NCI-H226 (cell line): Measurements from ENCODE around the gene COL4A2.
A peak's percentile ranks its signal among the peaks of the same experiment; 100 is the strongest.

Source experiments
- DNase-seq: peaks from one replicate; pipeline ENCODE4 v3.0.0-alpha.2; 2015

Gene COL4A2

DNA sequence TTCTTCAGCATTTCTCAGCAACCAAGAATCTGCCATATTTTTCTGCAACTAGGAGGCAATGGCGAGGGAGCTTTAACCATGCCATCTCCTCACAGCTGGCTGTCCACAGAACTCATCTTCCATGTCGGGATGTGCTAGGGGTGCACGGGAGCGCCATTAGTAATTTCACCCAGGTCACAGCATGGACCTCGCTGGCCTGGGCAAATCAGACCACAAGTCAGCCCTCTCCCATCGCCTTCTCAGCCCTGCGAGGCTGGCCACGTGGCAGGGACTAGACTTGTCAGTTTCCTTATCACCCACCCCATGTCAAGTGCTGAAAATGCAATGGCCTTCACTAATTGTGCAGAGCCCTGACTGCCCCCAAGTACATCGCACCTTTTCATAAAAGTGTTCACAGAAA is 15.8 kb upstream of the COL4A2 start:
- no peak for DNase-seq

GRCh38 chr13:110293037-110293436 is 14.0 kb upstream of the COL4A2 start:
- no peak for DNase-seq

DNA sequence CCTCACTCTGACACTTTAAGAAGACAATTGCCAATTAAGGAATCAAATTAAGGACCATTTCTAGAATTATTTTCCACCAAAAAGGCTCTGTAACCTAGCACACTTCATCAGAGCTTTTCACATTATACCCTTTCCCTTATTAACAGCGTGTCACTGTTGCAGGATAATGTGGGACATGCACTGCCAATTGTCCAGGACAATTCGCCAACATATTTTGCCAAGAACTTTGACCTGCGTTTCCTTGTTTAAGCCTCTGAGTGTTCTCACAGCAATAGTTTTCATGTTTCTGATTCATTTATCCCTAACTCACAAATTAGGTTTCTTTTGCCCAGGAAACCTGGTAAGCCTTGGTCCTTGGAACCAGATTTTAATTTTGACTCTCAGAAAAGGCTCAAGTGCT is 13.4 kb upstream of the COL4A2 start:
- no peak for DNase-seq

DNA sequence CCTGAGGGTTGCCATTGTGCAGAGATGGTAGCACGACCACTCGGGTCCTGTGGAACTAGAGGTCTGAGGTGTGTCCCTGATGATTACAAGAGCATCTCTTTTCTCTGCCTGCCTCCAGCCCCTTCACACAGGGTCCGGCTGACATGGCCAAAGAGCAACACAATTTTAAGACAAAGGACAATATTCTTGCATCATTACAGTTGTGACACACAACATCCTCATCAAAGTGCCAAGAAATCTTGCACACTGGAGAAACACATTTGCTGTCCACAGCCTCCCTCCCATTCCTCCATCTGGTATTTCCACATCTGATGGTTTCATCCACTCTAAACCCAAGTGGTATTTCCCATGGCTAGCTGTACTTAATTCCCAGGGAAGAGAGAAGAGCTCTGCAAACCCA is 12.9 kb upstream of the COL4A2 start:
- no peak for DNase-seq

DNA sequence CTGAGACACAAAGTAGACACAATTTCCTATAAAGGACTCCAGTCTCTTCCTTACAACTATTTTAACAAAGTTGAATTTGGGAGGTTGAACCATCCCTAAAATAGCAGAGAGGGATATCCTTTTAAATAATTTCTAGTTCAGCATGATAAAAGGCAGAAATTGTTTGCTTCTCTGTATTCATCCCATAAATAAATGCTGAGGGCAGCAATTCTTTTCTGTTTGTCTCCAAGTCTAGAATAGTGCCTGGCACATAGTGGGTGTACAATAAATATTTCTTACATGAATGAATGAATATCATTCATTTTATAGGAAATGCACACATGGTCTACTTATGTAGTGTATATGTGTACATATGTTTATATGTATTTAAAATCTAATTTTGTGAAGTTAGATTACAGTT is 12.5 kb upstream of the COL4A2 start:
- no peak for DNase-seq

GRCh38 chr13:110297011-110297410 is 10.1 kb upstream of the COL4A2 start:
- no peak for DNase-seq

GRCh38 chr13:110297766-110298504 is 9.1 kb upstream of the COL4A2 start:
- DNase-seq, result no peak

GRCh38 chr13:110298505-110299282 is 8.4 kb upstream of the COL4A2 start:
- DNase-seq, result no peak

- no peak for DNase-seq
Observed at GRCh38 chr13:110299283-110299840, 7.7 kb upstream of the COL4A2 start.

- no peak for DNase-seq
Observed at GRCh38 chr13:110300090-110300815, 6.8 kb upstream of the COL4A2 start.

DNA sequence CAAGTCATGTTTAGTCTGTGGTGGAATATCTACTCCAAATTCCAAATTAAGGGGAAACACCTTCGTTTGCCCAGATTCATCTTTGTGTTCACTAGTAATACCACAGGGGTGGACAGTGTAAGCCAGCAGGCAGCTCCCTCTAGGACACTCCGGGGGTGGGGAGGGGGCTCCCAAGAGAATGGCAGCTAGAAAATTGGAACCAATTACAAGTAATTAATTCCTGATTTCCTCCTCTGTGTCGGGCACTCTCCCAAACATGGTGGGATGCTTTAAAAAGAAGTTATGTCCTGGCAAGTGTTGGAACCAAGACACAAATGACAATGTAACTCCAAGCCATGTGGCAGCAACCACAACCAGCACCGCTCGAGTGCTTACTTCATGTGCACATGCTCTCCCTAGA is 6.0 kb upstream of the COL4A2 start:
- DNase-seq, result no peak

- peak; percentile 94 for DNase-seq
Observed at GRCh38 chr13:110301606-110302553, 5.2 kb upstream of the COL4A2 start.

DNA sequence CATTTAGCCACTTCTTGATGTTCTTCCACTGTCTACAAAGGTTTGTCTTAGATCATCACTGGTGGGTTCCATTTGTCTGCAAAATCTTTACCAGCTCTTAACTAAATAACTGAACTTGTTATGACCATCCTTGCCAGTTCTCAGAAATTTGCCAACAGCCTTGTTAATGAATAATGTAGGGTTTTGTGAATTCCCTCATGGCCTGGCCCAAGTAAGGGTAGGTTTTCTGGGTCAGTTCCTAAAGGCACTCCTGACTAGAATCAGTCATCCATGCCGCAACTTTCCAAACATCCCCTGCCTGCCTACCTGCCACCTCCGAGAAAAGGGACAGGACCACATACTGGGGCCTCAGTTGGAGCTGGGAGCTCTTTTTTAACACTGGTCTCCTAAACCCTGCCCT is 4.1 kb upstream of the COL4A2 start:
- no peak for DNase-seq

DNA sequence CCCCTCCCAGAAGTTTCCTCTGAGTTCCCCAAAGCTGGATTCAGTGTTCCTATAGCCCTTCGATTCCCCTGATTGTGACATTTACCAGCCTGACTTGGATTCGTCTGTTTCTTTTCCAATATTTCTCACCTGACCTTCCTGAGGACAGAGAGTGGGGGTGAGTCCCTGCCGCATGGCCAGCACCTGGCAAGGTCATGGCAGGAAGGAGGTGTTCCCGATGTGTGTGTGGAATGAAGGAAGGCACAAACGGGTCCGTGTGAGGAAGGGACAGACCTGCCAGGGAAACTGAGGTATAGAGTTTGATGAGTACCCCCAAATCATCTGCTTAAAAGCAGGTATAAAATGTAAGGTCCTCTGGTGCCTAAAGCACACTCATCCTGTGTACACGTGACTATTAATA is 3.4 kb upstream of the COL4A2 start:
- DNase-seq, result no peak

- DNase-seq, result no peak
Observed at GRCh38 chr13:110304256-110304655, 2.8 kb upstream of the COL4A2 start.

GRCh38 chr13:110305001-110305400 is 2.1 kb upstream of the COL4A2 start:
- DNase-seq, result no peak

GRCh38 chr13:110305544-110305943 is 1.5 kb upstream of the COL4A2 start:
- no peak for DNase-seq

DNA sequence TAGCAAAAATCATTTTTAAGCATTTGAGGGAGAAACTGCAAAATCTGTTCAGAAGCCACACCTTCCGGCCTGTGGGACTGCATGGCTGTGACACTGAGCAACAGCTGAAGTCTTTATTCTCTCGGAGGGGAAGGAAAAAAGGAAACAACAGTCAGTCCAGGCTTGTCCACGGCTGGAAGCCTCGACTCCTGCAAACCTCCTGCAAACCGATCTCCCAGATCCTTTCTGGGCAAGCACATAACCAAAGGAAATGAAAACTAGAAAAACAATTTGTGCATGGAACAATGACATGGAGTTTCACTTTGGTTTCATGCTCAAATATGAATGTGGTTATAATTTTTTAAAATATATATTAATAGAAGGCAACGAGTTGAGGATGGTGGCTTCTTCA is 1.1 kb upstream of the COL4A2 start:
- no peak for DNase-seq

- no peak for DNase-seq
Observed at GRCh38 chr13:110306340-110306959, 634 bp upstream of the COL4A2 start.

DNA sequence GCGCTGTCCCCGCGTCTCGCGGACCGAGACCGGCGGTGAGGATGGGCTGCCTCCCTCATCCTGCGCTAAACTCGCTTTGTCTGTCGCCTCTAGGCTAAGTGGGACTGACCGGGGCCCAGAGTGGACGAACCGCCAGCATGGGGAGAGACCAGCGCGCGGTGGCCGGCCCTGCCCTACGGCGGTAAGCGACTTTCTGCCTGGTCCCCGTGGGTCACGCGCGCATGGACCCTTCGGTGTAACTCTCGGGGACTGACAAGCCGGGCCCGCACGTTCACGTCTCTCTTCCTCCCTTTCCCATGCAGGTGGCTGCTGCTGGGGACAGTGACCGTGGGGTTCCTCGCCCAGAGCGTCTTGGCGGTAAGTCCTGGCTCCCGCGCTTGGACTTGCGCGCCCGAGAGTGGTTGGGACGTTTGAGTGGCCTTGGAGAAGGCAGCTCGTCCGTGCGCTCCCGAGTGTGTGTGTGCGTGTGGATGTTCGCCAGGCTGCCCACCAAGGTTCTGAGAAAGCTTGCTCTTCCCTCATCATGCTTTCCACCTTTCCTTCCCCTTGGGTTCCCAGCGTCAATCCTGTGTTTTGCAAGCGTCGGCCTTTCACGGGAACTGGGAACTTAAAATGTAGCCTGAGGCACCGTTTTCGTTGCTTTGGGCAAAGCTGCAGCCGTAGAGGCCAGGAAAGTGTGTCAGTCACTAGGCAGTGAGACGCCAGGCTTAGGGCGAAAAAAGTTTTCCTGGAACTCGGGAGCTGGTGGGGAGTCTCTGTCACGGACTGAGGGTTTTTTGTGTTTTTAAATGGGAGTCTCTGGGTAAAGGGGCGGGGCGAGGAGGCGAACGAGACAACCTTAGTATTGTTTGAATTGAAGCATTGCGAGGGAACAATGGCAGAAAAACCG is 927 bp downstream of the COL4A2 start:
- no peak for DNase-seq
